ENCODE results near the gene NGDN. TPM values are rescaled to one million over a fixed set of nuclear protein-coding genes. Genes with fewer than 3 reads are reported as not detected.

NGDN gene
- total and polyA plus RNA-seq, 2 donors (not counting 3 experiments of a cell fraction or from before 2014, with no cell fraction given): 25.6 to 36.5 TPM

DNA sequence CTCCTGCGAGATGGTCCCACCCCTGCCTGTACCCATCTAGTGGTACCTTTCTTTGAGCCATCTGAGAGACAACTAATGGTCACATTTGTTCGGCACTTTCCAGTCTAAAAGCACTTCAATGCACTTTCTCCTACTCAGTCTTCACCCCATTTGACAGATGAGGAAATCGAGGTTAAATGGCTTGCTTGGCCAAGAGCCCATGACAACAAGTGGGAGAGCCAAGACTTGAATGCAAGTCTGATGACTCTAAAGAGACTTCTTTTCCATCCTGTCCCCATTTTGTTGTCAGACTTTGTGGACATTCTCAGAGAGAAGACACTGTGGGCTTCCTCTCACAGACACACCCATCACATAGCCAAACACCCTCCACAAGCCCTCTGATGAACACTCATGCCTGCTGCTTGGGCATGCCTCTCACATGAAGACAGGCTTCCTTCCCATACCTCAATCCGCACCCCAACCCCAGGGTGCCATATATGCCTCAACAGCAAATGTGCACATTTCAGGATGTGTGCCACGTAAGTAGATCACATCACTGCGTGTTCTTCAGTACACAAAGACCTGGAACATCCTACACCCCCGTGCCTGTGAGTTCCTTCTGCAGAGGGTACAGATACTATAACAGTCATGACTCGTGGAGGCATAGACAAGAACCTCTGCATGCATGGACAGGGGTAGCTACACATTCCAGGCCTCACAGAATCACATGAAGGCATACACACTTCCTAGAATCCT, 34.8 kb upstream of the NGDN start:
- TF ChIP-seq, protein P1, sequence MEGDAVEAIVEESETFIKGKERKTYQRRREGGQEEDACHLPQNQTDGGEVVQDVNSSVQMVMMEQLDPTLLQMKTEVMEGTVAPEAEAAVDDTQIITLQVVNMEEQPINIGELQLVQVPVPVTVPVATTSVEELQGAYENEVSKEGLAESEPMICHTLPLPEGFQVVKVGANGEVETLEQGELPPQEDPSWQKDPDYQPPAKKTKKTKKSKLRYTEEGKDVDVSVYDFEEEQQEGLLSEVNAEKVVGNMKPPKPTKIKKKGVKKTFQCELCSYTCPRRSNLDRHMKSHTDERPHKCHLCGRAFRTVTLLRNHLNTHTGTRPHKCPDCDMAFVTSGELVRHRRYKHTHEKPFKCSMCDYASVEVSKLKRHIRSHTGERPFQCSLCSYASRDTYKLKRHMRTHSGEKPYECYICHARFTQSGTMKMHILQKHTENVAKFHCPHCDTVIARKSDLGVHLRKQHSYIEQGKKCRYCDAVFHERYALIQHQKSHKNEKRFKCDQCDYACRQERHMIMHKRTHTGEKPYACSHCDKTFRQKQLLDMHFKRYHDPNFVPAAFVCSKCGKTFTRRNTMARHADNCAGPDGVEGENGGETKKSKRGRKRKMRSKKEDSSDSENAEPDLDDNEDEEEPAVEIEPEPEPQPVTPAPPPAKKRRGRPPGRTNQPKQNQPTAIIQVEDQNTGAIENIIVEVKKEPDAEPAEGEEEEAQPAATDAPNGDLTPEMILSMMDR (IDR thresholded peaks at IDR 0.05; ENCODE audit: extremely low read depth in 1 of 2, insufficient read depth in 1 of 2, low read depth in 1 of 2, low read length in 2 of 2): no peak
- no peak for TF ChIP-seq MYC (IDR thresholded peaks at IDR 0.05; ENCODE audit: low read depth, low read length)
- TF ChIP-seq POLR2A (IDR thresholded peaks at IDR 0.05; ENCODE audit: low read depth, low read length): no peak
- TF ChIP-seq POLR2AphosphoS5 (IDR thresholded peaks at IDR 0.05; ENCODE audit: insufficient read depth, low read depth, low read length): no peak
- TF ChIP-seq EZH2 (IDR thresholded peaks at IDR 0.05; ENCODE audit: borderline replicate concordance, low read depth, low read length, severe bottlenecking): no peak
- TF ChIP-seq JUN (IDR thresholded peaks at IDR 0.05; ENCODE audit: borderline replicate concordance, insufficient read depth, insufficient read length, low read depth): no peak
- TF ChIP-seq MAX (IDR thresholded peaks at IDR 0.05; ENCODE audit: insufficient read depth, insufficient read length): no peak
- no peak for TF ChIP-seq FOS (IDR thresholded peaks at IDR 0.05; ENCODE audit: borderline replicate concordance, insufficient read depth, low read length)
- TF ChIP-seq GATA2 (IDR thresholded peaks at IDR 0.05; ENCODE audit: insufficient read depth, insufficient read length, low read depth, low read length): no peak
- no peaks in the 10 kb centered on the region for H3K27me3 ChIP-seq (ENCODE audit: control insufficient read depth in 2 of 2, insufficient read depth in 2 of 2, low read length in 2 of 2)
- H3K9me3 ChIP-seq (replicated peaks; ENCODE audit: control insufficient read depth, insufficient read depth, low read length): no peaks in the 10 kb centered on the region
- no peaks in the 10 kb centered on the region for H4K20me1 ChIP-seq (replicated peaks; ENCODE audit: control insufficient read depth, extremely low read depth, insufficient read depth, low read length)
- dilution Hi-C loops (cut with MboI; ENCODE audit: extremely low pct_ligation_motif_present, low sequenced_read_pairs) (no loop called here), intact Hi-C loops (cut with micrococcal nuclease) (no loop called here)
- no peak overlapping the region for H3K27ac ChIP-seq (ENCODE audit: insufficient read depth, low read depth, low read length)
- no peaks in the 10 kb centered on the region for H3K4me1 ChIP-seq (ENCODE audit: control insufficient read depth, extremely low read depth, insufficient read depth, low read length)
- no peak overlapping the region for H2AFZ ChIP-seq (ENCODE audit: low read depth, low read length)
- BruUV-seq (replicated peaks): no TSS peak
- POLR2A ChIA-PET: no interaction called here
- H3K9ac ChIP-seq (replicated peaks; ENCODE audit: extremely low read depth, insufficient read depth, low read length): no peak overlapping the region
- no peaks in the 10 kb centered on the region for H3K36me3 ChIP-seq (ENCODE audit: control insufficient read depth in 2 of 2, extremely low read depth in 1 of 2, insufficient read depth in 2 of 2, low read length in 2 of 2)
- CTCF ChIA-PET: no interaction called here
- H3K9me1 ChIP-seq (replicated peaks; ENCODE audit: control insufficient read depth, extremely low read depth, insufficient read depth, low read length): no peaks in the 10 kb centered on the region
- H3K4me3 ChIP-seq (replicated peaks in 1 of 3; ENCODE audit: insufficient read depth in 1 of 3, low read depth in 1 of 3, low read length in 3 of 3): no peak overlapping the region
- FAIRE-seq (no peak), DNase-seq (ENCODE audit: low read depth, low spot score) (no peak)
- no peak overlapping the region for H3K4me2 ChIP-seq (ENCODE audit: insufficient read depth, low read length)
- H3K79me2 ChIP-seq (ENCODE audit: control insufficient read depth, insufficient read depth, low read length): no peaks in the 10 kb centered on the region
